ENCODE data around the gene DES. TPM values are rescaled to one million over a fixed set of nuclear protein-coding genes. Genes with fewer than 3 reads are reported as not detected.

DES gene
- total and polyA plus RNA-seq, 2 of the 4 experiments (the other 2 are of a cell fraction) = 4.3 to 4.9 TPM

DNA sequence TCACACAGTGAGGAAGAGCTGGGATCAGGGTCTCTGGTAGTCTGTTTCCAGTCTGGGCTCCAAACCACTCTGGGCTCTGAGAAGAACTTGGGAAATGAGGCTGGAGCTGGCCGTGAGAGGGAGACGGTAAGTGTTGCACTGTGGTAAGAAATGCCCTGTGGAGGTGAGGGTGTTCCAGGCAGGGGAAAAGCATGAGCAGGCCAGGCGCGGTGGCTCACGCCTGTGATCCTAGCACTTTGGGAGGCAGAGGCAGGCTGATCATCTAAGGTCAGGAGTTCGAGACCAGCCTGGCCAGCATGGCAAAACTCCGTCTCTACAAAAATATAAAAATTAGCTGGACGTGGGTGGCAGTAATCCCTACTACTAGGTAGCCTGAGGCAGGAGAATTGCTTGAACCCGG, 14.3 kb upstream of the DES start:
- Histone ChIP-seq H4K91ac (ENCODE audit: insufficient read depth, low read depth, low read length) (peak overlapping the region; percentile 51; the same call in 1 of the 2 replicates), H3K18ac (ENCODE audit: low read depth, low read length) (no peak overlapping the region), H3K79me1 (ENCODE audit: low read depth in 1 of 2, low read length in 2 of 2) (no peaks in the 10 kb centered on the region), H4K20me1 (ENCODE audit: insufficient read depth, low read length) (no peaks in the 10 kb centered on the region), H2BK120ac (ENCODE audit: low read depth, low read length) (peak overlapping the region; percentile 49; the same call in 1 of the 2 replicates), H4K8ac (ENCODE audit: low read depth in 2 of 2, low read length in 2 of 2) (no peak overlapping the region), H2BK15ac (ENCODE audit: low read depth, low read length) (peak overlapping the region; percentile 57; the same call in 1 of the 3 replicates), H3K4me1 (ENCODE audit: control insufficient read depth, insufficient read depth, low read length) (peaks cover 27% of the 10 kb centered on the region), H3K4me3 (ENCODE audit: insufficient read depth, low read depth, low read length) (no peak overlapping the region), H2AK9ac (replicated peaks; ENCODE audit: low read depth, low read length, poor library complexity) (peak overlapping the region; percentile 79), H3K14ac (replicated peaks; ENCODE audit: low read depth, low read length) (no peak overlapping the region; the same call in 1 of the 2 replicates), H2BK20ac (ENCODE audit: low read depth, low read length) (peak overlapping the region; percentile 31; the same call in 1 of the 2 replicates), H3K9me1 (ENCODE audit: insufficient read depth, low read length) (peaks cover 20% of the 10 kb centered on the region), H3K36me3 (ENCODE audit: control insufficient read depth, insufficient read depth, low read length) (no peaks in the 10 kb centered on the region), H3K56ac (ENCODE audit: extremely low read depth, insufficient read depth, low read length) (no peak overlapping the region; the same call in 1 of the 2 replicates), H3K4ac (ENCODE audit: low read depth, low read length) (peak overlapping the region; percentile 68), H3K4me2 (ENCODE audit: low read depth, low read length) (no peak overlapping the region), H3K9ac (ENCODE audit: low read depth, low read length) (no peak overlapping the region), H3K9me3 (ENCODE audit: control insufficient read depth, insufficient read depth, low read length) (no peaks in the 10 kb centered on the region), H2AK5ac (ENCODE audit: low read depth, low read length) (peak overlapping the region; percentile 68), H3K27ac (ENCODE audit: insufficient read depth, low read length) (no peak overlapping the region), H2AFZ (replicated peaks; ENCODE audit: low read length, poor library complexity) (peak overlapping the region; percentile 60), H2BK5ac (ENCODE audit: low read depth, low read length, poor library complexity, severe bottlenecking) (no peak overlapping the region), H3K27me3 (ENCODE audit: control insufficient read depth, insufficient read depth, low read length) (no peaks in the 10 kb centered on the region; the same call in 1 of the 2 replicates), H3K23ac (ENCODE audit: low read depth, low read length) (no peak overlapping the region), H4K5ac (ENCODE audit: low read depth, low read length) (no peak overlapping the region)
- ChIA-PET POLR2A (ENCODE audit: unreplicated experiment) (no interaction called here), CTCF (interaction anchor here (0.6 to 4.0 kb wide), 12 partner anchors 16 to 280 kb away, joined by 3 to 36 read pairs (median 5); partner anchors contain the start of genes ASIC4 and DNPEP)
- intact Hi-C loops (cut with micrococcal nuclease) = loop anchor here (1.0 to 2.0 kb wide), 6 partner anchors 30 to 238 kb away; partner anchors contain the start of gene SPEG
- TF ChIP-seq MAFK (IDR thresholded peaks at IDR 0.05; ENCODE audit: low read depth, low read length) = no peak
- TF ChIP-seq, protein P1, sequence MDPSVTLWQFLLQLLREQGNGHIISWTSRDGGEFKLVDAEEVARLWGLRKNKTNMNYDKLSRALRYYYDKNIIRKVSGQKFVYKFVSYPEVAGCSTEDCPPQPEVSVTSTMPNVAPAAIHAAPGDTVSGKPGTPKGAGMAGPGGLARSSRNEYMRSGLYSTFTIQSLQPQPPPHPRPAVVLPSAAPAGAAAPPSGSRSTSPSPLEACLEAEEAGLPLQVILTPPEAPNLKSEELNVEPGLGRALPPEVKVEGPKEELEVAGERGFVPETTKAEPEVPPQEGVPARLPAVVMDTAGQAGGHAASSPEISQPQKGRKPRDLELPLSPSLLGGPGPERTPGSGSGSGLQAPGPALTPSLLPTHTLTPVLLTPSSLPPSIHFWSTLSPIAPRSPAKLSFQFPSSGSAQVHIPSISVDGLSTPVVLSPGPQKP (IDR thresholded peaks at IDR 0.05; ENCODE audit: borderline replicate concordance, low read depth, low read length) = no peak
- TF ChIP-seq MXI1 (IDR thresholded peaks at IDR 0.05; ENCODE audit: borderline replicate concordance, low read depth, low read length) = no peak
- TF ChIP-seq, protein P2, sequence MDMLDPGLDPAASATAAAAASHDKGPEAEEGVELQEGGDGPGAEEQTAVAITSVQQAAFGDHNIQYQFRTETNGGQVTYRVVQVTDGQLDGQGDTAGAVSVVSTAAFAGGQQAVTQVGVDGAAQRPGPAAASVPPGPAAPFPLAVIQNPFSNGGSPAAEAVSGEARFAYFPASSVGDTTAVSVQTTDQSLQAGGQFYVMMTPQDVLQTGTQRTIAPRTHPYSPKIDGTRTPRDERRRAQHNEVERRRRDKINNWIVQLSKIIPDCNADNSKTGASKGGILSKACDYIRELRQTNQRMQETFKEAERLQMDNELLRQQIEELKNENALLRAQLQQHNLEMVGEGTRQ (IDR thresholded peaks at IDR 0.05; ENCODE audit: low read depth, low read length) = no peak
- TF ChIP-seq RFX5 (IDR thresholded peaks at IDR 0.05; ENCODE audit: low read depth, low read length) = no peak
- TF ChIP-seq NFE2L2 (IDR thresholded peaks at IDR 0.05; ENCODE audit: low read depth, low read length) = no peak
- TF ChIP-seq SMC3 (IDR thresholded peaks at IDR 0.05; ENCODE audit: low read depth, low read length) = no peak
- TF ChIP-seq CHD1 (IDR thresholded peaks at IDR 0.05; ENCODE audit: low read depth, low read length) = no peak
- no peak for TF ChIP-seq CEBPB (IDR thresholded peaks at IDR 0.05; ENCODE audit: low read depth, low read length)
- TF ChIP-seq MAZ (IDR thresholded peaks at IDR 0.05; ENCODE audit: borderline replicate concordance, low read depth, low read length) = no peak
- no peak for TF ChIP-seq FOS (IDR thresholded peaks at IDR 0.05; ENCODE audit: low read depth, low read length)
- no peak for TF ChIP-seq RCOR1 (IDR thresholded peaks at IDR 0.05; ENCODE audit: insufficient replicate concordance, low read length)
- TF ChIP-seq, protein P3, sequence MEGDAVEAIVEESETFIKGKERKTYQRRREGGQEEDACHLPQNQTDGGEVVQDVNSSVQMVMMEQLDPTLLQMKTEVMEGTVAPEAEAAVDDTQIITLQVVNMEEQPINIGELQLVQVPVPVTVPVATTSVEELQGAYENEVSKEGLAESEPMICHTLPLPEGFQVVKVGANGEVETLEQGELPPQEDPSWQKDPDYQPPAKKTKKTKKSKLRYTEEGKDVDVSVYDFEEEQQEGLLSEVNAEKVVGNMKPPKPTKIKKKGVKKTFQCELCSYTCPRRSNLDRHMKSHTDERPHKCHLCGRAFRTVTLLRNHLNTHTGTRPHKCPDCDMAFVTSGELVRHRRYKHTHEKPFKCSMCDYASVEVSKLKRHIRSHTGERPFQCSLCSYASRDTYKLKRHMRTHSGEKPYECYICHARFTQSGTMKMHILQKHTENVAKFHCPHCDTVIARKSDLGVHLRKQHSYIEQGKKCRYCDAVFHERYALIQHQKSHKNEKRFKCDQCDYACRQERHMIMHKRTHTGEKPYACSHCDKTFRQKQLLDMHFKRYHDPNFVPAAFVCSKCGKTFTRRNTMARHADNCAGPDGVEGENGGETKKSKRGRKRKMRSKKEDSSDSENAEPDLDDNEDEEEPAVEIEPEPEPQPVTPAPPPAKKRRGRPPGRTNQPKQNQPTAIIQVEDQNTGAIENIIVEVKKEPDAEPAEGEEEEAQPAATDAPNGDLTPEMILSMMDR (conservative IDR thresholded peaks at IDR 0.05; ENCODE audit: low read depth, low read length) = no peak
- TF ChIP-seq POLR2A (IDR thresholded peaks at IDR 0.05; ENCODE audit: low read depth, low read length) = no peak
- TF ChIP-seq BHLHE40 (IDR thresholded peaks at IDR 0.05; ENCODE audit: low read depth, low read length) = no peak
- TF ChIP-seq RAD21 (IDR thresholded peaks at IDR 0.05; ENCODE audit: low read length) = no peak
- ATAC-seq (ENCODE audit: low read depth) (no peak), DNase-seq (no peak)
- no TSS peak for BruUV-seq (replicated peaks)
- in situ Hi-C loops (cut with MboI; ENCODE audit: low sequenced_read_pairs) = loop anchor here (5.0 kb wide), 1 partner anchor 128 kb away; no protein-coding TSS in a partner anchor
- dilution Hi-C loops (cut with HindIII; ENCODE audit: low sequenced_read_pairs, unreplicated experiment) = no loop called here
- WGBS, 2 experiments (ENCODE audit: extremely low coverage in 2 of 2, insufficient read length in 1 of 2) = 100% methylated on average over 4 of the region's 9 CpGs; no CpG with 5 or more reads in 1 of the 2 experiments
